PFSK-1 (cell line): Measurements from ENCODE around the gene TLN1.

Source experiments
- FOXP2 ChIP-seq: optimal IDR thresholded peaks from 2 replicates; pipeline ENCODE3; 2011; ENCODE audit warnings: borderline replicate concordance, control low read depth, inconsistent platforms; ENCODE audit not compliant: insufficient read depth; ENCODE audit errors: extremely low read length, extremely low read depth
- POLR2AphosphoS5 ChIP-seq: IDR thresholded peaks from 2 replicates; pipeline ENCODE4 v1.6.1; 2012; ENCODE audit warnings: low read depth, mild to moderate bottlenecking, control low read depth, low read length, moderate library complexity
- REST ChIP-seq, 2 experiments: IDR thresholded peaks; 2 replicates each; pipeline versions ENCODE4 v1.6.1 to v1.8.0; 2011 to 2012; ENCODE audit warnings: low read depth in 2 of 2, low read length in 2 of 2, control low read depth in 1 of 2, inconsistent platforms in 1 of 2, mild to moderate bottlenecking in 1 of 2, moderate library complexity in 1 of 2; ENCODE audit not compliant: insufficient read depth in 1 of 2
- SIN3A ChIP-seq: IDR thresholded peaks from 2 replicates; pipeline ENCODE4 v1.6.1; 2012; ENCODE audit warnings: mild to moderate bottlenecking, low read length, moderate library complexity, borderline replicate concordance; ENCODE audit not compliant: insufficient read depth
- TAF1 ChIP-seq: IDR thresholded peaks from 2 replicates; pipeline ENCODE4 v1.6.1; 2012; ENCODE audit warnings: low read length, control low read depth, borderline replicate concordance; ENCODE audit not compliant: insufficient read depth

Gene TLN1

GRCh38 chr9:35710818-35711500, 21.0 kb downstream of the TLN1 start:
- TF ChIP-seq SIN3A (no peak), REST (IDR thresholded peaks at IDR 0.05; ENCODE audit: insufficient read depth in 1 of 2, low read depth in 2 of 2, low read length in 2 of 2) (no peak), POLR2AphosphoS5 (no peak), TAF1 (no peak), FOXP2 (no peak)

GRCh38 chr9:35708146-35708545, 23.8 kb downstream of the TLN1 start:
- TF ChIP-seq REST (IDR thresholded peaks at IDR 0.05; ENCODE audit: insufficient read depth in 1 of 2, low read depth in 2 of 2, low read length in 2 of 2) (no peak), TAF1 (no peak), FOXP2 (no peak)

- TF ChIP-seq REST (IDR thresholded peaks at IDR 0.05; ENCODE audit: insufficient read depth in 1 of 2, low read depth in 2 of 2, low read length in 2 of 2) (no peak), TAF1 (no peak), FOXP2 (no peak), SIN3A (no peak), POLR2AphosphoS5 (no peak)
These were observed 25.0 kb downstream of the TLN1 start for GRCh38 chr9:35706951-35707350.

- TF ChIP-seq POLR2AphosphoS5 (no peak), FOXP2 (no peak), REST (IDR thresholded peaks at IDR 0.05; ENCODE audit: insufficient read depth in 1 of 2, low read depth in 2 of 2, low read length in 2 of 2) (no peak), TAF1 (no peak), SIN3A (no peak)
These were observed 26.1 kb downstream of the TLN1 start for GRCh38 chr9:35705836-35706430.

GRCh38 chr9:35705372-35705771, 26.6 kb downstream of the TLN1 start:
- TF ChIP-seq REST (IDR thresholded peaks at IDR 0.05; ENCODE audit: insufficient read depth in 1 of 2, low read depth in 2 of 2, low read length in 2 of 2): no peak
- no peak for TF ChIP-seq SIN3A
- TF ChIP-seq FOXP2: no peak
- TF ChIP-seq TAF1: no peak
- no peak for TF ChIP-seq POLR2AphosphoS5
